HG02870 (cell line): ENCODE measurements around the gene EPHB2.

Experiments used
- ATAC-seq: cut with Tn5 transposase; IDR thresholded peaks from one replicate; pipeline ENCODE4 v1.9.1; 2021; ENCODE audit warnings: mild to moderate bottlenecking, moderate library complexity; ENCODE audit not compliant: unreplicated experiment

EPHB2 gene

GRCh38 chr1:22876359-22877111, 165.9 kb downstream of the EPHB2 start:
- ATAC-seq, result no peak

- ATAC-seq, result no peak
Measured at GRCh38 chr1:22877112-22877915, 166.7 kb downstream of the EPHB2 start.

- ATAC-seq, result no peak
Measured at GRCh38 chr1:22877980-22878379, 167.3 kb downstream of the EPHB2 start.

- no peak for ATAC-seq
Measured at GRCh38 chr1:22878626-22879025, 168.0 kb downstream of the EPHB2 start.

GRCh38 chr1:22879445-22879844, 168.8 kb downstream of the EPHB2 start:
- ATAC-seq, result no peak

- ATAC-seq, result no peak
Measured at GRCh38 chr1:22880174-22880601, 169.5 kb downstream of the EPHB2 start.

- no peak for ATAC-seq
Measured at GRCh38 chr1:22883406-22883805, 172.8 kb downstream of the EPHB2 start.

GRCh38 chr1:22884806-22885530, 174.3 kb downstream of the EPHB2 start:
- no peak for ATAC-seq

- ATAC-seq, result no peak
Measured at GRCh38 chr1:22886211-22886610, 175.6 kb downstream of the EPHB2 start.

- ATAC-seq, result no peak
Measured at GRCh38 chr1:22887491-22887890, 176.9 kb downstream of the EPHB2 start.

GRCh38 chr1:22888320-22889075, 177.9 kb downstream of the EPHB2 start:
- ATAC-seq, result no peak

- ATAC-seq, result no peak
Measured at GRCh38 chr1:22889213-22889827, 178.7 kb downstream of the EPHB2 start.

GRCh38 chr1:22892789-22893188, 182.2 kb downstream of the EPHB2 start:
- no peak for ATAC-seq

GRCh38 chr1:22893292-22893691, 182.7 kb downstream of the EPHB2 start:
- ATAC-seq, result no peak

GRCh38 chr1:22895357-22895756, 184.7 kb downstream of the EPHB2 start:
- no peak for ATAC-seq

- no peak for ATAC-seq
Measured at GRCh38 chr1:22896184-22896583, 185.5 kb downstream of the EPHB2 start.

GRCh38 chr1:22900451-22900850, 189.8 kb downstream of the EPHB2 start:
- ATAC-seq, result no peak

- no peak for ATAC-seq
Measured at GRCh38 chr1:22903113-22903512, 192.5 kb downstream of the EPHB2 start.

- no peak for ATAC-seq
Measured at GRCh38 chr1:22906968-22907367, 196.3 kb downstream of the EPHB2 start.

GRCh38 chr1:22907528-22907927, 196.9 kb downstream of the EPHB2 start:
- ATAC-seq, result no peak
